GM23338 (cell line): Measurements from ENCODE around the gene ARPP21. TPM values are rescaled to one million over a fixed set of nuclear protein-coding genes. Genes with fewer than 3 reads are reported as not detected.

Experiments
- ATAC-seq: fragments of 200-7000 bp; cut with Tn5 transposase; 3 replicates; pipeline ENCODE4 v1.9.1; 2020
- DNase-seq: peaks from one replicate; pipeline ENCODE4 v3.0.0-alpha.2; 2015; ENCODE audit warnings: low spot score
- H2AFZ ChIP-seq: fragments of 200-600 bp; sonication (generic); 2 replicates; pipeline ENCODE4 v1.8.0; 2016; ENCODE audit warnings: antibody characterized with exemption, mild to moderate bottlenecking, moderate library complexity
- H3F3A ChIP-seq: fragments of 200-600 bp; sonication (generic); replicated peaks from 2 replicates; pipeline ENCODE4 v1.8.0; 2017; ENCODE audit warnings: antibody characterized with exemption, mixed run types, low read depth
- H3K27ac ChIP-seq: fragments of 200-600 bp; sonication (generic); 2 replicates; pipeline ENCODE4 v1.6.1; 2016; ENCODE audit warnings: low read depth
- H3K27me3 ChIP-seq: fragments of 200-600 bp; sonication (generic); 2 replicates; pipeline ENCODE4 v1.8.0; 2016; ENCODE audit warnings: mild to moderate bottlenecking, mixed run types, moderate library complexity; ENCODE audit not compliant: insufficient read depth
- H3K36me3 ChIP-seq: fragments of 200-600 bp; sonication (generic); 2 replicates; pipeline ENCODE4 v1.8.0; 2016; ENCODE audit warnings: mild to moderate bottlenecking; ENCODE audit not compliant: insufficient read depth
- H3K4me1 ChIP-seq: fragments of 200-600 bp; sonication (generic); 2 replicates; pipeline ENCODE4 v1.8.0; 2016; ENCODE audit warnings: mild to moderate bottlenecking, moderate library complexity; ENCODE audit not compliant: insufficient read depth
- H3K4me2 ChIP-seq: fragments of 200-600 bp; sonication (generic); 2 replicates; pipeline ENCODE4 v1.7.1; 2017; ENCODE audit warnings: mixed run types
- H3K4me3 ChIP-seq: fragments of 200-600 bp; sonication (generic); 2 replicates; pipeline ENCODE4 v1.6.1; 2016; ENCODE audit warnings: mixed run types
- H3K79me2 ChIP-seq: fragments of 200-600 bp; sonication (generic); replicated peaks from 2 replicates; pipeline ENCODE4 v1.8.0; 2017; ENCODE audit warnings: mild to moderate bottlenecking; ENCODE audit not compliant: insufficient read depth
- H3K9me2 ChIP-seq: fragments of 200-600 bp; sonication (generic); 2 replicates; pipeline ENCODE4 v1.8.0; 2017; ENCODE audit not compliant: insufficient read depth
- H4K20me1 ChIP-seq: fragments of 200-600 bp; sonication (generic); replicated peaks from 2 replicates; pipeline ENCODE4 v1.8.0; 2017; ENCODE audit warnings: mild to moderate bottlenecking; ENCODE audit not compliant: insufficient read depth
- H3K27ac Mint-ChIP-seq: 2 replicates; pipeline ENCODE4 v1.8.0; 2020; ENCODE audit warnings: inconsistent platforms, mild to moderate bottlenecking, moderate library complexity, mixed read lengths
- H3K27me3 Mint-ChIP-seq: 3 replicates; pipeline ENCODE4 v1.8.0; 2022; ENCODE audit warnings: low read depth, mild to moderate bottlenecking, moderate library complexity, mixed read lengths, inconsistent platforms; ENCODE audit not compliant: insufficient read depth, poor library complexity
- H3K36me3 Mint-ChIP-seq: 3 replicates; pipeline ENCODE4 v1.8.0; 2021; ENCODE audit warnings: low read depth, mild to moderate bottlenecking, inconsistent platforms, moderate library complexity, mixed read lengths
- H3K4me1 Mint-ChIP-seq: 3 replicates; pipeline ENCODE4 v1.8.0; 2020; ENCODE audit warnings: mild to moderate bottlenecking, inconsistent platforms, mixed read lengths
- H3K4me3 Mint-ChIP-seq: 3 replicates; pipeline ENCODE4 v1.8.0; 2021; ENCODE audit warnings: moderate library complexity, mild to moderate bottlenecking, inconsistent platforms, mixed read lengths
- H3K9me3 Mint-ChIP-seq: 3 replicates; pipeline ENCODE4 v1.8.0; 2020; ENCODE audit warnings: moderate library complexity, mild to moderate bottlenecking, inconsistent platforms, mixed read lengths
- CREB1 ChIP-seq: fragments of 250-450 bp; sonication (Bioruptor Pico); IDR thresholded peaks from 2 replicates; pipeline ENCODE4 v1.5.0; 2020; ENCODE audit warnings: low read depth, mild to moderate bottlenecking, moderate library complexity
- CTCF ChIP-seq, 2 experiments: fragments of 200-600 bp in 1 of 2; sonication (generic) in 1 of 2; conservative IDR thresholded peaks; 2 replicates each; pipeline versions ENCODE4 v1.5.1 to v1.6.1; 2016 to 2017; ENCODE audit warnings: antibody characterized with exemption in 2 of 2, low read depth in 2 of 2, mild to moderate bottlenecking in 2 of 2, moderate library complexity in 1 of 2
- ETS1 ChIP-seq: IDR thresholded peaks from 2 replicates; pipeline ENCODE4 v1.6.1; 2016; ENCODE audit warnings: antibody characterized with exemption
- EZH2 ChIP-seq: fragments of 200-600 bp; sonication (generic); IDR thresholded peaks from one replicate; pipeline ENCODE4 v1.8.0; 2017; ENCODE audit warnings: antibody characterized with exemption, mild to moderate bottlenecking, low read depth; ENCODE audit not compliant: unreplicated experiment
- EZH2phosphoT487 ChIP-seq: fragments of 200-600 bp; sonication (generic); IDR thresholded peaks from one replicate; pipeline ENCODE4 v1.8.1; 2018; ENCODE audit warnings: antibody characterized with exemption; ENCODE audit not compliant: unreplicated experiment
- NANOG ChIP-seq: IDR thresholded peaks from 2 replicates; pipeline ENCODE4 v1.6.1; 2016; ENCODE audit warnings: antibody characterized with exemption, borderline replicate concordance
- POLR2AphosphoS5 ChIP-seq: IDR thresholded peaks from 2 replicates; pipeline ENCODE4 v1.6.1; 2016; ENCODE audit warnings: antibody characterized with exemption, low read depth
- REST ChIP-seq: IDR thresholded peaks from one replicate; pipeline ENCODE4 v1.6.1; 2018; ENCODE audit warnings: antibody characterized with exemption; ENCODE audit not compliant: unreplicated experiment
- STAT1 ChIP-seq: IDR thresholded peaks from one replicate; pipeline ENCODE4 v1.6.1; 2016; ENCODE audit warnings: antibody characterized with exemption; ENCODE audit not compliant: unreplicated experiment
- ZNF114 ChIP-seq: fragments of 250-450 bp; sonication (Bioruptor Pico); IDR thresholded peaks from 2 replicates; pipeline ENCODE4 v1.5.0; 2020; ENCODE audit warnings: mild to moderate bottlenecking, moderate library complexity
- ZNF331 ChIP-seq: fragments of 250-450 bp; sonication (Bioruptor Pico); IDR thresholded peaks from 2 replicates; pipeline ENCODE4 v1.5.0; 2020; ENCODE audit warnings: low read depth, mild to moderate bottlenecking, moderate library complexity
- ZNF462 ChIP-seq: fragments of 250-450 bp; sonication (Bioruptor Pico); IDR thresholded peaks from 2 replicates; pipeline ENCODE4 v1.5.0; 2020; ENCODE audit warnings: mild to moderate bottlenecking, moderate library complexity
- polyA plus RNA-seq: library from polyadenylated mRNA; unstranded; fragments of >200 nt; fragmentation: Nextera tagmentation; extraction: Ambion mirVana; gene quantifications from 2 replicates; pipeline ENCODE4 v1.2.1, GENCODE V29; 2016
- total RNA-seq: library from RNA; depleted of rRNA; stranded (reverse); fragments of >200 nt; shearing (Covaris generic); gene quantifications from 2 replicates; pipeline ENCODE4 v1.2.3, GENCODE V29; 2014

ARPP21 gene
- total and polyA plus RNA-seq, 2 experiments from 2014 or later: not detected

DNA sequence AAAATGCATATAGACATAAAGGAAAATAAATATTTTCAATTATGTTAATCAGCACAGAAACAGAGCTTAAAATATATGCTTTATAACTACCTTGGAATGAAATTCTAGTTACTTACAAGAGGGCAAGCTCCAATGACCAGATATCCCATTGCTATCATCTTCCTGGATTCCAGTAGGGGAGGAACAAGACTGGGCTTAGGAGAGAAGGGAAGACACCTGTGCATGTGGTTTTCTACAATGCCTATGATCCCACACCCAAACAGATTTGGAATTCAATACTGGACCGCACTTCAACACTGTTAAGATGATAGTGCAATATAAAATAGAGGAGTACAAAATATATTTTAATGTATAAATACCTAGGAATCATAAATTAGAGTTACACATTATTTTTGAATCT lies 79.6 kb downstream of the ARPP21 start:
- no peak overlapping the region for H2AFZ ChIP-seq
- H3K27me3 ChIP-seq: peaks cover 29% of the 10 kb centered on the region
- no peaks in the 10 kb centered on the region for H3K4me1 ChIP-seq
- no peaks in the 10 kb centered on the region for H3K36me3 Mint-ChIP-seq
- H3K4me3 Mint-ChIP-seq: no peak overlapping the region
- H3K27ac ChIP-seq: no peak overlapping the region
- no peaks in the 10 kb centered on the region for H3K36me3 ChIP-seq
- H3F3A ChIP-seq: no peaks in the 10 kb centered on the region
- H4K20me1 ChIP-seq: 0 out of 2 replicates have a peak, but pooled peaks cover 4% of the 10 kb centered on the region
- no peak overlapping the region for H3K4me3 ChIP-seq
- no peaks in the 10 kb centered on the region for H3K79me2 ChIP-seq
- peaks cover 9% of the 10 kb centered on the region for H3K27me3 Mint-ChIP-seq
- no peaks in the 10 kb centered on the region for H3K4me1 Mint-ChIP-seq
- no peak overlapping the region for H3K27ac Mint-ChIP-seq
- no peak for TF ChIP-seq ETS1
- TF ChIP-seq EZH2: no peak
- no peak for TF ChIP-seq ZNF462 (CRISPR knock-in tag)
- no peak for TF ChIP-seq STAT1
- no peak for TF ChIP-seq POLR2AphosphoS5
- no peak for TF ChIP-seq ZNF331
- no peak for TF ChIP-seq ZNF114 (CRISPR knock-in tag)
- no peak for TF ChIP-seq NANOG
- no peak for TF ChIP-seq CREB1 (CRISPR knock-in tag)
- no peak for TF ChIP-seq CTCF (conservative IDR thresholded peaks at IDR 0.05; ENCODE audit: low read depth in 2 of 2)
- TF ChIP-seq REST: no peak
- no peak for TF ChIP-seq EZH2phosphoT487
- DNase-seq (no peak), ATAC-seq (no peak)
- no peaks in the 10 kb centered on the region for H3K9me2 ChIP-seq
- no peak overlapping the region for H3K4me2 ChIP-seq
- no peaks in the 10 kb centered on the region for H3K9me3 Mint-ChIP-seq
